ENCODE measurements around the gene LNP1. TPM values are rescaled to one million over a fixed set of nuclear protein-coding genes. Genes with fewer than 3 reads are reported as not detected.

The LNP1 gene
- total and polyA plus RNA-seq, 2 of the 13 experiments (the other 11 are each of a cell fraction or from before 2014, with no cell fraction given) = 3.6 to 7.0 TPM

DNA sequence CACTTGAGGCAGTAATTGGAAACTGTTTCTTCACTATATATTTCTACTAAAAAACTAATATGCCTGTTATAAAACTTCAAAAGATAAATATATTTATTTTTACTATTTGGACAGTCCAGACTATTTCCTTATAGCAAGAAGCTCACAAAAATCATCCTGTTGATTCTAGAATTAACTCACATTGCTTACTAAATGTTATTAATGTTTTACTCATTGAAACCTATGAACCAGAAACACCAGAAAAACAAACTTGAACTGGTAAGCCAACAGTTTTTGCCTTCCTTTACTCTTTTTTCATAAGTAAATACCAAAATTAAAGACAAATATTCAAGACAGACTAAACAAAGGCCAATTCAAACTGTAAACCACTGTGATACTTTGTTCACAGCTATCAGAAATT, 26.8 kb upstream of the LNP1 start (continued):
- TF ChIP-seq ZNF780A (CRISPR knock-in tag; IDR thresholded peaks at IDR 0.05) (no peak), HOXA9 (CRISPR knock-in tag; IDR thresholded peaks at IDR 0.05; ENCODE audit: borderline replicate concordance) (no peak), NKX3-1 (CRISPR knock-in tag; IDR thresholded peaks at IDR 0.05) (no peak), ZNF496 (CRISPR knock-in tag; IDR thresholded peaks at IDR 0.05; ENCODE audit: insufficient replicate concordance) (no peak), NRL (CRISPR knock-in tag; IDR thresholded peaks at IDR 0.05; ENCODE audit: borderline replicate concordance) (no peak)

DNA sequence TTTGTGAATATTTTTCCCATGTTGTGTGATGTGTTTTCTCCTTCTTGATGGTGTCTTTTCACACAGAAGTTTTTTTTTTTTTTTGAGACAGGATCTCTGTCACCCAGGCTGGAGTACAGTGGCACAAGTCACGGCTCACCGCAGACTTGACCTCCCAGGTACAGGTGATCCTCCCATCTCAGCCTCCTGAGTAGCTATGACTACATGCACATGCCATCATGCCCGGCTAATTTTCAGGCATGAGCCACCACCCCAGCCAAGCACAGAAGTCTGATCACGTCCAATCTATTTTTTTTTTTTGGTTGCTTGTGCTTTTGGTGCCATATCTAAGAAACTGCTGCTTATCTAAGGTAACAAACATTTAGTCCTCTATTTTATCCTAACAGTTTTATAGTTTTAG, 25.0 kb upstream of the LNP1 start:
- WGBS (ENCODE audit: low lambda C conversion rate) = 99% methylated on average over 4 of the region's 4 CpGs
- POLR2A ChIA-PET = interaction anchor here (2.6 kb wide), 1 partner anchor 25 kb away, joined by 8 read pairs; the partner anchor contains the start of genes LNP1 and TOMM70
- BruUV-seq (replicated peaks) = no TSS peak
- DNase-seq (ENCODE audit: low spot score) (no peak), FAIRE-seq (peak; percentile 4), ATAC-seq (no peak)
- Histone ChIP-seq H3K79me2 (ENCODE audit: insufficient read depth, low read length) (peaks cover 6% of the 10 kb centered on the region), H3K27me3 (ENCODE audit: control insufficient read depth in 1 of 2, insufficient read depth in 2 of 2, low read length in 2 of 2) (no peaks in the 10 kb centered on the region), H3K4me2 (ENCODE audit: low read depth, low read length) (no peak overlapping the region), H4K20me1 (ENCODE audit: insufficient read depth, low read length) (no peaks in the 10 kb centered on the region), H3K9ac (ENCODE audit: insufficient read depth, low read depth, low read length) (no peak overlapping the region), H3K4me3 (replicated peaks in 1 of 3; ENCODE audit: insufficient read depth in 1 of 3, low read depth in 2 of 3, low read length in 3 of 3) (no peak overlapping the region), H3K4me1 (ENCODE audit: insufficient read depth, low read length) (peaks cover 16% of the 10 kb centered on the region), H2AFZ (ENCODE audit: low read length) (no peak overlapping the region), H3K27ac (ENCODE audit: extremely low read length, insufficient read depth, low read length) (no peak overlapping the region), H3K9me3 (ENCODE audit: low read length) (no peaks in the 10 kb centered on the region), H3K36me3 (replicated peaks in 1 of 2; ENCODE audit: control insufficient read depth in 1 of 2, insufficient read depth in 2 of 2, low read length in 2 of 2) (peaks cover 14 to 83% of the 10 kb centered on the region in 2 experiments)
- in situ Hi-C loops (cut with HindIII; ENCODE audit: extremely low pct_ligation_motif_present, low pct_unique_long_range_greater_than_20kb) (no loop called here), intact Hi-C loops (cut with micrococcal nuclease; ENCODE audit: unreplicated experiment) (no loop called here)
- TF ChIP-seq ZNF850 (CRISPR knock-in tag; conservative IDR thresholded peaks at IDR 0.05) (no peak), ZNF577 (CRISPR knock-in tag; IDR thresholded peaks at IDR 0.05; ENCODE audit: borderline replicate concordance, low read depth) (no peak), NFYC (CRISPR knock-in tag; IDR thresholded peaks at IDR 0.05) (no peak), ZNF546 (CRISPR knock-in tag; conservative IDR thresholded peaks at IDR 0.05) (no peak), ZNF160 (CRISPR knock-in tag; IDR thresholded peaks at IDR 0.05) (no peak), ZNF180 (CRISPR knock-in tag; IDR thresholded peaks at IDR 0.05; ENCODE audit: borderline replicate concordance, low read depth) (no peak), ZNF652 (CRISPR knock-in tag; IDR thresholded peaks at IDR 0.05; ENCODE audit: borderline replicate concordance, low read depth) (no peak)
- TF ChIP-seq, protein P1, sequence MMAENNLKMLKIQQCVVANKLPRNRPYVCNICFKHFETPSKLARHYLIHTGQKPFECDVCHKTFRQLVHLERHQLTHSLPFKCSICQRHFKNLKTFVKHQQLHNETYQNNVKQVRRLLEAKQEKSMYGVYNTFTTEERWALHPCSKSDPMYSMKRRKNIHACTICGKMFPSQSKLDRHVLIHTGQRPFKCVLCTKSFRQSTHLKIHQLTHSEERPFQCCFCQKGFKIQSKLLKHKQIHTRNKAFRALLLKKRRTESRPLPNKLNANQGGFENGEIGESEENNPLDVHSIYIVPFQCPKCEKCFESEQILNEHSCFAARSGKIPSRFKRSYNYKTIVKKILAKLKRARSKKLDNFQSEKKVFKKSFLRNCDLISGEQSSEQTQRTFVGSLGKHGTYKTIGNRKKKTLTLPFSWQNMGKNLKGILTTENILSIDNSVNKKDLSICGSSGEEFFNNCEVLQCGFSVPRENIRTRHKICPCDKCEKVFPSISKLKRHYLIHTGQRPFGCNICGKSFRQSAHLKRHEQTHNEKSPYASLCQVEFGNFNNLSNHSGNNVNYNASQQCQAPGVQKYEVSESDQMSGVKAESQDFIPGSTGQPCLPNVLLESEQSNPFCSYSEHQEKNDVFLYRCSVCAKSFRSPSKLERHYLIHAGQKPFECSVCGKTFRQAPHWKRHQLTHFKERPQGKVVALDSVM (CRISPR knock-in tag; IDR thresholded peaks at IDR 0.05) = 0 out of 2 replicates have a peak, but pooled peaks have one; percentile 23
- CTCF ChIA-PET (ENCODE audit: low intra/inter-chr PET ratio, low total read pairs) = no interaction called here
